ENCODE results near the gene GAS2. TPM values are rescaled to one million over a fixed set of nuclear protein-coding genes. Genes with fewer than 3 reads are reported as not detected.

Gene GAS2
- total RNA-seq, 1 donor from 2014 or later: 27.0 TPM

DNA sequence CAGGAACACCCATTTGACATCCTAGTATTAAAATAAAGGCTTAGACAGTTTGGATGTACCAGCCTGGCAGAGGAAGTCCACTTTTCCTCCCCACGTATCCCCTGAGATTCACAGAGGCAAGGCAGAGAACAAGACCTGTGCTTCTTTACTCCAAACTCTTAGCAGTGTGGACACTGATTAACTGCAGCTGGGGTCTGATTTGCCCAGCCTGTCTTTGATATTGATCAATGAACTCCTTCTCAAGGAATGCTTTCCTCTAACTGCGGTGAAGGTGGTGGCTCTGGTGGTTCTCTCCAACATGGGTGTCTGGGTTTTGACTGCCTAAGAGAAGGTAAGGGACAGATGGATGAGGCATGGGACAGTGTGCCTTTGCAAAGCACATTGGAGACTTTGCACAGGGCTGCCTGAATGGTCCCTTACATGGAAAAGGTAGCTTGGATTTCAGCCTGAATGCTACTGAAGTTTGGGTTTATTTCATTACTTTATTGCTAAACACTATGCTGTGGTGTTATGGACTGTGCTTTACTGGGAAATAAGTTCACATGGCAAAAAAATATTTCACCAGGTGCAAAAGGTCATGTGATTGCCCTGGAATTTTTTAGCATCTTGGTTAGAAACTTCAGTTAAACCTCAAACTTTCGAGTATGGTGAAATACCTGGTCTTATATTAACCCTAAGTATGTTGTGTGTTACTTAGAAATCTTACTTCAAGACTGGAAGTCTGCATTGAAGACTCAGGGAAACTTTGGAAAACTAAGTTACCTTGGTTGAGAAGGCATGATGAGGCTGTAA lies 1.8 kb downstream of the GAS2 start:
- DNase-seq (ENCODE audit: low spot score in 2 of 2): no peak
- intact Hi-C loops (cut with DNase I): no loop called here
- Histone ChIP-seq H3K27ac (no peak overlapping the region), H3K4me1 (peaks cover 0 to 3% of the 10 kb centered on the region in 2 donors), H3K36me3 (no peaks in the 10 kb centered on the region), H3K9me3 (no peaks in the 10 kb centered on the region), H3K4me3 (no peak overlapping the region), H3K27me3 (no peaks in the 10 kb centered on the region)
- TF ChIP-seq, protein P1, sequence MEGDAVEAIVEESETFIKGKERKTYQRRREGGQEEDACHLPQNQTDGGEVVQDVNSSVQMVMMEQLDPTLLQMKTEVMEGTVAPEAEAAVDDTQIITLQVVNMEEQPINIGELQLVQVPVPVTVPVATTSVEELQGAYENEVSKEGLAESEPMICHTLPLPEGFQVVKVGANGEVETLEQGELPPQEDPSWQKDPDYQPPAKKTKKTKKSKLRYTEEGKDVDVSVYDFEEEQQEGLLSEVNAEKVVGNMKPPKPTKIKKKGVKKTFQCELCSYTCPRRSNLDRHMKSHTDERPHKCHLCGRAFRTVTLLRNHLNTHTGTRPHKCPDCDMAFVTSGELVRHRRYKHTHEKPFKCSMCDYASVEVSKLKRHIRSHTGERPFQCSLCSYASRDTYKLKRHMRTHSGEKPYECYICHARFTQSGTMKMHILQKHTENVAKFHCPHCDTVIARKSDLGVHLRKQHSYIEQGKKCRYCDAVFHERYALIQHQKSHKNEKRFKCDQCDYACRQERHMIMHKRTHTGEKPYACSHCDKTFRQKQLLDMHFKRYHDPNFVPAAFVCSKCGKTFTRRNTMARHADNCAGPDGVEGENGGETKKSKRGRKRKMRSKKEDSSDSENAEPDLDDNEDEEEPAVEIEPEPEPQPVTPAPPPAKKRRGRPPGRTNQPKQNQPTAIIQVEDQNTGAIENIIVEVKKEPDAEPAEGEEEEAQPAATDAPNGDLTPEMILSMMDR (IDR thresholded peaks at IDR 0.05): no peak

GRCh38 chr11:22669368-22669767 lies 3.0 kb downstream of the GAS2 start:
- H3K4me1 ChIP-seq: peaks cover 0 to 3% of the 10 kb centered on the region in 2 donors
- H3K27ac ChIP-seq: no peak overlapping the region
- no peak for DNase-seq (ENCODE audit: low spot score in 2 of 2)
- TF ChIP-seq, protein P1 (IDR thresholded peaks at IDR 0.05): no peak
- intact Hi-C loops (cut with DNase I): no loop called here
- H3K9me3 ChIP-seq: no peaks in the 10 kb centered on the region
- no peaks in the 10 kb centered on the region for H3K36me3 ChIP-seq
- H3K4me3 ChIP-seq: no peak overlapping the region
- H3K27me3 ChIP-seq: no peaks in the 10 kb centered on the region

GRCh38 chr11:22670830-22671229 lies 4.4 kb downstream of the GAS2 start:
- TF ChIP-seq, protein P1 (IDR thresholded peaks at IDR 0.05): no peak
- no peaks in the 10 kb centered on the region for H3K36me3 ChIP-seq
- no peaks in the 10 kb centered on the region for H3K9me3 ChIP-seq
- H3K27me3 ChIP-seq: no peaks in the 10 kb centered on the region
- DNase-seq (ENCODE audit: low spot score in 2 of 2): no peak
- no peak overlapping the region for H3K27ac ChIP-seq
- no peak overlapping the region for H3K4me3 ChIP-seq
- H3K4me1 ChIP-seq: peaks cover 0 to 3% of the 10 kb centered on the region in 2 donors
- intact Hi-C loops (cut with DNase I): no loop called here

DNA sequence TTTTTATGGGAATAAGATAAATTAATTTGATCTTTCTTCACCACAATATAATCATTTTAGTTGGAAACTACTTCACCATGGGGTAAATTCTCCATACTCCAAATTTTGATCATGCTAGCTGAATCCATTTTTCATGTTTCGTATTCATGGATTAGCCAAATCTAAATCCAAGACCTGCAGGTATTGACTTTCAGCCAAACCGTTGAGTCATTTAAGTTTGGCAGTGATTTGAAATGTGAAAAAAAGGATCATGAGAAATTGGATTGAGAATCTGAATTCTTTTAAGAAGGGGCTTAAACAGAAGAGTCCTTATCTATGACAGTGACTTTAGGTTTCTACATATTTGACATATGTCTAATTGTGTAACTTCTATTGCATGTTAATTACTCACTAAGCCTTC lies 5.3 kb downstream of the GAS2 start:
- no peaks in the 10 kb centered on the region for H3K9me3 ChIP-seq
- H3K4me3 ChIP-seq: no peak overlapping the region
- TF ChIP-seq, protein P1 (IDR thresholded peaks at IDR 0.05): no peak
- no peaks in the 10 kb centered on the region for H3K27me3 ChIP-seq
- DNase-seq (ENCODE audit: low spot score in 2 of 2): no peak
- peaks cover 0 to 1% of the 10 kb centered on the region in 2 donors for H3K4me1 ChIP-seq
- no peaks in the 10 kb centered on the region for H3K36me3 ChIP-seq
- intact Hi-C loops (cut with DNase I): no loop called here
- no peak overlapping the region for H3K27ac ChIP-seq

- H3K4me1 ChIP-seq: no peaks in the 10 kb centered on the region
- no peaks in the 10 kb centered on the region for H3K9me3 ChIP-seq
- no peak overlapping the region for H3K27ac ChIP-seq
- TF ChIP-seq, protein P1 (IDR thresholded peaks at IDR 0.05): no peak
- no peaks in the 10 kb centered on the region for H3K27me3 ChIP-seq
- no peak for DNase-seq (ENCODE audit: low spot score in 2 of 2)
- intact Hi-C loops (cut with DNase I): no loop called here
- H3K4me3 ChIP-seq: no peak overlapping the region
- no peaks in the 10 kb centered on the region for H3K36me3 ChIP-seq
Observed at GRCh38 chr11:22674470-22675439, 8.3 kb downstream of the GAS2 start.
